Endometrial microvascular endothelial cells (primary cell): ENCODE data around the gene MSANTD1. TPM values are rescaled to one million over a fixed set of nuclear protein-coding genes. Genes with fewer than 3 reads are reported as not detected.

ENCODE experiments used
- in situ Hi-C: cut with HindIII; loops from 2 replicates; pipeline ENCODE4 v1.10.0; 2017; ENCODE audit warnings: low sequenced_read_pairs, low pct_unique_long_range_greater_than_20kb; ENCODE audit errors: inconsistent ontology term
- total RNA-seq: library from RNA; depleted of rRNA; stranded (reverse); fragments of >200 nt; gene quantifications from one replicate; pipeline ENCODE4 v1.2.3, GENCODE V29; 2015; ENCODE audit errors: inconsistent ontology term

MSANTD1 gene
- total RNA-seq, 1 donor from 2014 or later, result not detected

- in situ Hi-C loops, result no loop called here
Measured at GRCh38 chr4:3213661-3214250, 35.2 kb upstream of the MSANTD1 start.

GRCh38 chr4:3215256-3215655, 33.7 kb upstream of the MSANTD1 start:
- in situ Hi-C loops, result no loop called here

- in situ Hi-C loops, result no loop called here
Measured at GRCh38 chr4:3215733-3216132, 33.2 kb upstream of the MSANTD1 start.

- in situ Hi-C loops, result no loop called here
Measured at GRCh38 chr4:3217266-3217665, 31.7 kb upstream of the MSANTD1 start.

GRCh38 chr4:3217771-3218170, 31.2 kb upstream of the MSANTD1 start:
- in situ Hi-C loops, result no loop called here

- in situ Hi-C loops, result no loop called here
Measured at GRCh38 chr4:3218824-3219760, 29.9 kb upstream of the MSANTD1 start.

- in situ Hi-C loops, result no loop called here
Measured at GRCh38 chr4:3219761-3220475, 29.0 kb upstream of the MSANTD1 start.

GRCh38 chr4:3220476-3221183, 28.3 kb upstream of the MSANTD1 start:
- in situ Hi-C loops, result no loop called here

- in situ Hi-C loops, result no loop called here
Measured at GRCh38 chr4:3221184-3221494, 27.8 kb upstream of the MSANTD1 start.

GRCh38 chr4:3221996-3222395, 27.0 kb upstream of the MSANTD1 start:
- in situ Hi-C loops, result no loop called here

- in situ Hi-C loops, result no loop called here
Measured at GRCh38 chr4:3223346-3223745, 25.6 kb upstream of the MSANTD1 start.

GRCh38 chr4:3223956-3224748, 24.8 kb upstream of the MSANTD1 start:
- in situ Hi-C loops, result no loop called here

- in situ Hi-C loops, result no loop called here
Measured at GRCh38 chr4:3225071-3225850, 23.7 kb upstream of the MSANTD1 start.

GRCh38 chr4:3225936-3226335, 23.0 kb upstream of the MSANTD1 start:
- in situ Hi-C loops, result no loop called here

- in situ Hi-C loops, result no loop called here
Measured at GRCh38 chr4:3226467-3226866, 22.5 kb upstream of the MSANTD1 start.

GRCh38 chr4:3226944-3227343, 22.0 kb upstream of the MSANTD1 start:
- in situ Hi-C loops, result no loop called here

GRCh38 chr4:3227878-3228675, 20.9 kb upstream of the MSANTD1 start:
- in situ Hi-C loops, result no loop called here
